Measurements from ENCODE around the gene MRPL11. TPM values are rescaled to one million over a fixed set of nuclear protein-coding genes. Genes with fewer than 3 reads are reported as not detected.

Gene MRPL11
- total RNA-seq, 4 donors from 2014 or later: 35.5 to 58.3 (median 39.7) TPM

- H3K4me1 ChIP-seq: no peaks in the 10 kb centered on the region
- WGBS, 2 donors: 83 to 85% methylated on average over 3 of the region's 3 CpGs
- no peaks in the 10 kb centered on the region for H3K27me3 ChIP-seq
- no peak overlapping the region for H3K4me3 ChIP-seq (replicated peaks in 1 of 3)
- H3K9me3 ChIP-seq: no peaks in the 10 kb centered on the region
- TF ChIP-seq, protein P1, sequence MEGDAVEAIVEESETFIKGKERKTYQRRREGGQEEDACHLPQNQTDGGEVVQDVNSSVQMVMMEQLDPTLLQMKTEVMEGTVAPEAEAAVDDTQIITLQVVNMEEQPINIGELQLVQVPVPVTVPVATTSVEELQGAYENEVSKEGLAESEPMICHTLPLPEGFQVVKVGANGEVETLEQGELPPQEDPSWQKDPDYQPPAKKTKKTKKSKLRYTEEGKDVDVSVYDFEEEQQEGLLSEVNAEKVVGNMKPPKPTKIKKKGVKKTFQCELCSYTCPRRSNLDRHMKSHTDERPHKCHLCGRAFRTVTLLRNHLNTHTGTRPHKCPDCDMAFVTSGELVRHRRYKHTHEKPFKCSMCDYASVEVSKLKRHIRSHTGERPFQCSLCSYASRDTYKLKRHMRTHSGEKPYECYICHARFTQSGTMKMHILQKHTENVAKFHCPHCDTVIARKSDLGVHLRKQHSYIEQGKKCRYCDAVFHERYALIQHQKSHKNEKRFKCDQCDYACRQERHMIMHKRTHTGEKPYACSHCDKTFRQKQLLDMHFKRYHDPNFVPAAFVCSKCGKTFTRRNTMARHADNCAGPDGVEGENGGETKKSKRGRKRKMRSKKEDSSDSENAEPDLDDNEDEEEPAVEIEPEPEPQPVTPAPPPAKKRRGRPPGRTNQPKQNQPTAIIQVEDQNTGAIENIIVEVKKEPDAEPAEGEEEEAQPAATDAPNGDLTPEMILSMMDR (IDR thresholded peaks at IDR 0.05): no peak
- no peak for TF ChIP-seq POLR2A (IDR thresholded peaks at IDR 0.05)
- no peak for DNase-seq
- no peaks in the 10 kb centered on the region for H3K36me3 ChIP-seq
- intact Hi-C loops (cut with DNase I): no loop called here
- H3K27ac ChIP-seq: no peak overlapping the region
These were observed 44.7 kb downstream of the MRPL11 start for GRCh38 chr11:66393954-66394353.

GRCh38 chr11:66391322-66391721, 47.3 kb downstream of the MRPL11 start:
- Histone ChIP-seq H3K4me3 (replicated peaks in 1 of 3) (no peak overlapping the region), H3K9me3 (no peaks in the 10 kb centered on the region), H3K36me3 (no peaks in the 10 kb centered on the region), H3K27ac (no peak overlapping the region), H3K27me3 (no peaks in the 10 kb centered on the region), H3K4me1 (peaks cover 0 to 2% of the 10 kb centered on the region in 2 donors)
- TF ChIP-seq POLR2A (IDR thresholded peaks at IDR 0.05): no peak
- TF ChIP-seq, protein P1 (IDR thresholded peaks at IDR 0.05): no peak
- 73 to 81% methylated on average over 6 of the region's 6 CpGs for WGBS, 2 donors
- intact Hi-C loops (cut with DNase I): no loop called here
- no peak for DNase-seq

GRCh38 chr11:66388780-66389386, 49.8 kb downstream of the MRPL11 start:
- no peak for TF ChIP-seq POLR2A (IDR thresholded peaks at IDR 0.05)
- TF ChIP-seq, protein P1 (IDR thresholded peaks at IDR 0.05): peak in 5 of 6 experiments; percentile 45 to 70 (median 51)
- Histone ChIP-seq H3K36me3 (no peaks in the 10 kb centered on the region), H3K27ac (no peak overlapping the region), H3K4me1 (peaks cover 0 to 7% of the 10 kb centered on the region in 2 donors), H3K9me3 (no peaks in the 10 kb centered on the region), H3K4me3 (replicated peaks in 1 of 3) (no peak overlapping the region), H3K27me3 (no peaks in the 10 kb centered on the region)
- whole genome bisulfite sequencing, 2 donors: 28 to 33% methylated on average over 8 of the region's 8 CpGs
- peak; percentile 67 to 74 for DNase-seq
- intact Hi-C loops (cut with DNase I): no loop called here

DNA sequence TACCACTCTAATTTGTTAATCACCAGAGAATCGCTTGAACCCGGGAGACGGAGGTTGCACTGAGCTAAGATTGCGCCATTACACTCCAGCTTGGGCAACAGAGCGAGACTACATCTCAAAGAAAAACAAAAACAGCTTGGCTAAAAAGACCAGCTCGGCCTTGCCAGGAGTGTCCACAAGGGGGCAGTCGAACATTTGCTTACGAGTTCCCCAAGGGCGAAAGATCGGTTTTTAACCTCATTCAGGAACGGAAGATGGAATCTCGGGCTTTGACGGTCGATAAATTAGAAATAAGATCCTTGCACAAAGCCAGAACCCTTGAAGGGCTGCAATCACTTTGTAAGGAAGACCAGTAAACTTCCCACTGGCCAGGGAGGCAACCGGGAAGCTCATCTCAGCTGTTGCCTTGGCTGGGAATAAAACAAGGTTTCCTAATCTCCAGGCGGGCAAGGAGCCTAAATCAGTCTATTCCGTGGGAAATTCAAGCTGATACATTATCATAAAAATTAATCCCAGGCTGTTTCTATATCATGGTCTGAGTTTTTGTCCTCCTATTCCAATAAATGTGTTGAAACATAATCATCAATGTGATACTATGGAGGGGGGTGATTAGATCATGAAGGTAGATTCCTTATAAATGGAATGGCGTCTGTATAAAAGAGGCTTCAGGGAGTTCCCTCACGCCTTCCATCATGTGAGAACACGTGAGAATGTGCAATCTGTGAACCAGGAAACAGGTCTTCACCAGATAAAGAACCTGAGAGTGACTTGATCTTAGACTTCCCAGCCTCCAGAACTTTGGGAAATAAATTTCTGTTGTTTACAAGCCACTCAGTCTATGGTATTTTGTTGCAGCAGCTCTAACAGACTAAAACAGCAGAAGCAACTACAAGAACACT, 52.2 kb downstream of the MRPL11 start:
- 16 to 18% methylated on average over 20 of the region's 20 CpGs for WGBS, 2 donors
- TF ChIP-seq, protein P1 (IDR thresholded peaks at IDR 0.05): peak; percentile 79 to 97 (median 87)
- TF ChIP-seq POLR2A (IDR thresholded peaks at IDR 0.05): no peak
- H3K36me3 ChIP-seq: no peaks in the 10 kb centered on the region
- H3K9me3 ChIP-seq: no peaks in the 10 kb centered on the region
- peak; percentile 91 to 93 for DNase-seq
- H3K4me3 ChIP-seq (replicated peaks in 1 of 3): no peak overlapping the region
- no peaks in the 10 kb centered on the region for H3K27me3 ChIP-seq
- no peak overlapping the region for H3K27ac ChIP-seq
- intact Hi-C loops (cut with DNase I): no loop called here
- peaks cover 0 to 7% of the 10 kb centered on the region in 2 donors for H3K4me1 ChIP-seq

Small RNA genes lying within 50 kb of the gene (small RNA-seq; reads per million reads assigned to genes)
- not detected for gene RF00416
- not detected for gene RNU1-84P

Other genes starting within 250 kb of the MRPL11 start
- gene KLC2, start 181.1 kb downstream of the MRPL11 start, total RNA-seq: 10 to 100 TPM; 13.0 to 26.0 (median 15.9) TPM
- 100 to 1,000 TPM; 122 to 166 (median 130) TPM for gene RAB1B, start 170.2 kb downstream of the MRPL11 start, total RNA-seq
- not detected for gene CNIH2, start 160.7 kb downstream of the MRPL11 start, total RNA-seq
- gene YIF1A, start 149.7 kb downstream of the MRPL11 start, total RNA-seq: 100 to 1,000 TPM in 3 of 4 donors, 10 to 100 TPM in 1; 77.7 to 168 (median 118) TPM
- 1 to 10 TPM in 1 of 4 donors, under 1 TPM in 2, not detected in 1; 0.20 to 1.1 (median 0.22) TPM for gene TMEM151A, start 147.0 kb downstream of the MRPL11 start, total RNA-seq
- 10 to 100 TPM in 1 of 4 donors, 1 to 10 TPM in 3; 4.6 to 24.8 (median 6.6) TPM for gene CD248, start 121.8 kb downstream of the MRPL11 start, total RNA-seq
- gene RIN1, start 102.4 kb downstream of the MRPL11 start, total RNA-seq: 1 to 10 TPM; 1.3 to 7.9 (median 2.2) TPM
- 10 to 100 TPM; 41.4 to 64.4 (median 53.8) TPM for gene BRMS1, start 93.7 kb downstream of the MRPL11 start, total RNA-seq
- 10 to 100 TPM; 41.1 to 67.2 (median 49.5) TPM for gene B4GAT1, start 91.2 kb downstream of the MRPL11 start, total RNA-seq
- gene SLC29A2, start 67.1 kb downstream of the MRPL11 start, total RNA-seq: 10 to 100 TPM in 2 of 4 donors, 1 to 10 TPM in 2; 5.0 to 11.4 (median 8.3) TPM
- not detected for gene NPAS4, start 17.8 kb downstream of the MRPL11 start, total RNA-seq
- 10 to 100 TPM; 11.4 to 21.8 (median 14.7) TPM for gene PELI3, start 28.1 kb upstream of the MRPL11 start, total RNA-seq
- 10 to 100 TPM; 10.9 to 38.7 (median 35.8) TPM for gene DPP3, start 41.6 kb upstream of the MRPL11 start, total RNA-seq
- gene BBS1, start 71.8 kb upstream of the MRPL11 start, total RNA-seq: 100 to 1,000 TPM in 3 of 4 donors, 10 to 100 TPM in 1; 83.2 to 200 (median 165) TPM
- gene ZDHHC24, start 107.2 kb upstream of the MRPL11 start, total RNA-seq: 10 to 100 TPM; 20.3 to 25.9 (median 22.3) TPM
- gene ACTN3, start 108.1 kb upstream of the MRPL11 start, total RNA-seq: under 1 TPM in 1 of 4 donors, not detected in 3; 0.27 TPM
- gene CTSF, start 129.8 kb upstream of the MRPL11 start, total RNA-seq: 10 to 100 TPM; 30.4 to 79.1 (median 64.6) TPM
- 1 to 10 TPM in 2 of 4 donors, under 1 TPM in 2; 0.92 to 2.1 (median 1.1) TPM for gene CCDC87, start 154.2 kb upstream of the MRPL11 start, total RNA-seq
- gene CCS, start 154.3 kb upstream of the MRPL11 start, total RNA-seq: 10 to 100 TPM; 22.7 to 48.5 (median 28.9) TPM
- 10 to 100 TPM; 31.8 to 76.9 (median 62.9) TPM for gene RBM14, start 177.8 kb upstream of the MRPL11 start, total RNA-seq
- gene RBM4, start 199.9 kb upstream of the MRPL11 start, total RNA-seq: 100 to 1,000 TPM; 104 to 147 (median 131) TPM
- 10 to 100 TPM; 16.6 to 24.7 (median 24.2) TPM for gene RBM4B, start 239.0 kb upstream of the MRPL11 start, total RNA-seq